RWPE2 (cell line): ENCODE measurements around the gene ZFP62.
"Not testable (repeated sequence)": the region's sequence is repeated elsewhere in the genome, so short reads cannot be mapped to it uniquely, and the experiment has no call there.

Source experiments
- ATAC-seq: fragments of 200-7000 bp; cut with Tn5 transposase; 3 replicates; pipeline ENCODE4 v1.9.1; 2021; ENCODE audit warnings: low read depth
- DNase-seq: peaks from one replicate; pipeline ENCODE4 v3.0.0-alpha.2; 2020; ENCODE audit warnings: low spot score
- H3K27ac ChIP-seq: fragments of 450-650 bp; 2 replicates; pipeline ENCODE4 v1.5.1; 2017; ENCODE audit warnings: mild to moderate bottlenecking; ENCODE audit not compliant: poor library complexity, severe bottlenecking
- H3K27me3 ChIP-seq: fragments of 250-450 bp; sonication (Bioruptor Pico); 2 replicates; pipeline ENCODE4 v1.5.1; 2021; ENCODE audit warnings: mild to moderate bottlenecking, moderate library complexity; ENCODE audit not compliant: insufficient read depth, poor library complexity, severe bottlenecking
- H3K36me3 ChIP-seq: fragments of 250-450 bp; sonication (Bioruptor Pico); 2 replicates; pipeline ENCODE4 v1.5.1; 2020; ENCODE audit warnings: low read depth, mild to moderate bottlenecking, moderate library complexity
- H3K4me1 ChIP-seq: fragments of 250-450 bp; sonication (Bioruptor Pico); 2 replicates; pipeline ENCODE4 v1.5.1; 2021; ENCODE audit warnings: mild to moderate bottlenecking, moderate library complexity; ENCODE audit not compliant: insufficient read depth, poor library complexity, severe bottlenecking
- H3K4me3 ChIP-seq: fragments of 250-450 bp; sonication (Bioruptor Pico); 2 replicates; pipeline ENCODE4 v1.5.1; 2021; ENCODE audit warnings: mild to moderate bottlenecking, moderate library complexity; ENCODE audit not compliant: severe bottlenecking
- H3K9me3 ChIP-seq: fragments of 250-450 bp; sonication (Bioruptor Pico); 2 replicates; pipeline ENCODE4 v1.5.1; 2021; ENCODE audit warnings: mild to moderate bottlenecking, moderate library complexity; ENCODE audit not compliant: severe bottlenecking
- CTCF ChIP-seq: fragments of 450-650 bp; IDR thresholded peaks from one replicate; pipeline ENCODE4 v1.5.1; 2017; ENCODE audit warnings: mild to moderate bottlenecking, moderate library complexity; ENCODE audit not compliant: poor library complexity, severe bottlenecking

ZFP62 gene

DNA sequence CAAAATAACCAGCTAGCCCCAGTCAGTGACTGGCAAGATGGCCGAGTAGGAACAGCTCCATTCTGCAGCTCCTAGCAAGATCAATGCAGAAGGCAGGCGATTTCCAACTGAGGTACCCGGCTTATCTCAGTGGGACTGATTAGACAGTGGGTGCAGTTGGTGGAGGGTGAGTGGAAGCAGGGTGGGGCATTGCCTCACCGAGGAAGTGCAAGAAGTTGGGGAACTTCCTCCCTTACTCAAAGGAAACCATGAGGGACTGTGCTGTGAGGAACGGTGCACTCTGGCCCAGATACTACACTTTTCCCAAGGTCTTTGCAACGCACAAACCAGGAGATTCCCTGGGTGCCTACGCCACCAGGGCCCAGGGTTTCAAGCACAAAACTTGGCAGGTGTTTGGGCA, 28.3 kb upstream of the ZFP62 start:
- Histone ChIP-seq H3K36me3 (no peaks in the 10 kb centered on the region), H3K9me3 (no peaks in the 10 kb centered on the region), H3K27ac (no peak overlapping the region), H3K27me3 (peaks cover 19% of the 10 kb centered on the region), H3K4me1 (no peaks in the 10 kb centered on the region), H3K4me3 (no peak overlapping the region)
- DNase-seq (no peak), ATAC-seq (no peak)
- no peak for TF ChIP-seq CTCF

GRCh38 chr5:180885845-180886529, 24.9 kb upstream of the ZFP62 start:
- H3K4me1 ChIP-seq, H3K4me3 ChIP-seq, DNase-seq, H3K36me3 ChIP-seq, H3K27me3 ChIP-seq, H3K9me3 ChIP-seq, H3K27ac ChIP-seq: not testable (repeated sequence)
- peak; percentile 95 for ATAC-seq

GRCh38 chr5:180875860-180876426, 14.9 kb upstream of the ZFP62 start:
- DNase-seq (no peak), ATAC-seq (no peak)
- no peaks in the 10 kb centered on the region for H3K36me3 ChIP-seq
- H3K27me3 ChIP-seq: no peaks in the 10 kb centered on the region
- H3K9me3 ChIP-seq: peaks cover 3% of the 10 kb centered on the region
- no peak overlapping the region for H3K27ac ChIP-seq
- no peak for TF ChIP-seq CTCF
- H3K4me1 ChIP-seq: no peaks in the 10 kb centered on the region
- no peak overlapping the region for H3K4me3 ChIP-seq

DNA sequence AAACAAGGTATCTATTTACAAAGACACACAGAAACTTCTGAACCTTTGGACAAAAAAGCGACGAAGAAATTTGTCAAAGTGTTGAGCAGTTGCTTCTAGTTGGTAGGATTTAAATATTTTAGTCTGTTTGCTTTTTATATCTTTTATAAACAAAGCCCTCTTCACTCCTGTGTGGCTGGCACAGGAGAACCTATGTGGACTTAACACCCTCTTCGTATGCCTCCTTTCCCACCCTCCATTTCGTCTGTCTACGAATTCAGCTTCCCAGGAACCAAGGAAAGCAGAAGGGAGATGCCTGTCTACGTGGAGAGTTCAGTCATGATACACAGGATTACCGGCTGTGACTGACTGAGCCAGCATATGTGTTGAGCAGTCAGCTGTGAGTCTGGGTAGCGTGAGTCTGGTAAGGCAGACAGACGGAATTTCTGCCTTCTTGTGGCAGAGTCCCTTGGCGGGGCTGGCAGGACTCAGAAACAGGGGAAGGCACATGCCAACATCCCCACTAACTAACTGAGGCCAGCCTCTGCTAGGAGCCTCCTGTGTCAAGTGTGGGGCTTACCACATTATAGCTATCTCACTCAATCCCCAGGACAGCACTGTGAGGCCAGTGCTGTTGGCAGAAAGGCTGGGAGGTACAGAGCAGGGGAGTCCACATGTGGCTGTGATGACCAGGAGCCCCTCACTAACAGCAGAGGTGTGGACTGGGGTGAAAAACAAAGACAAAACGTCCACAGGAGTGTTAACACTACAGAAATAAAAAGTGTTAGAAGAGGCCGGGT, 13.9 kb upstream of the ZFP62 start:
- ATAC-seq (no peak), DNase-seq (no peak)
- H3K27me3 ChIP-seq: no peaks in the 10 kb centered on the region
- peaks cover 3% of the 10 kb centered on the region for H3K9me3 ChIP-seq
- H3K36me3 ChIP-seq: no peaks in the 10 kb centered on the region
- TF ChIP-seq CTCF: no peak
- H3K4me3 ChIP-seq: no peak overlapping the region
- H3K4me1 ChIP-seq: no peaks in the 10 kb centered on the region
- no peak overlapping the region for H3K27ac ChIP-seq

- Histone ChIP-seq H3K27ac (no peak overlapping the region), H3K36me3 (no peaks in the 10 kb centered on the region), H3K4me3 (no peak overlapping the region), H3K27me3 (no peaks in the 10 kb centered on the region), H3K4me1 (no peaks in the 10 kb centered on the region), H3K9me3 (no peaks in the 10 kb centered on the region)
- ATAC-seq: no peak
- no peak for DNase-seq
- TF ChIP-seq CTCF: no peak
Measured at GRCh38 chr5:180873615-180874520, 12.8 kb upstream of the ZFP62 start.
